B cell (primary cell): Measurements from ENCODE around the gene PAM. TPM values are rescaled to one million over a fixed set of nuclear protein-coding genes. Genes with fewer than 3 reads are reported as not detected.

Experiments used
- ATAC-seq: fragments of 200-7000 bp; cut with Tn5 transposase; one replicate; pipeline ENCODE4 v1.10.0; 2021; ENCODE audit warnings: low read depth, mild to moderate bottlenecking, moderate number of reproducible peaks, moderate library complexity
- CTCF ChIA-PET: fragments of 350-600 bp; sonication (Branson Sonifier 250); formaldehyde crosslinking; loops from one replicate; lab custom pipeline; 2021; ENCODE audit warnings: antibody characterized with exemption, inconsistent platforms; lab: Charles Lee
- POLR2A ChIA-PET: fragments of 350-600 bp; sonication (Branson Sonifier 250); formaldehyde crosslinking; loops from one replicate; lab custom pipeline; 2021; ENCODE audit warnings: antibody characterized with exemption; lab: Charles Lee
- DNase-seq: peaks from one replicate; pipeline ENCODE4 v3.0.0; 2013
- H2AFZ ChIP-seq: 2 replicates; pipeline ENCODE4 v1.6.1; 2012; ENCODE audit warnings: mild to moderate bottlenecking, low read depth, low read length; ENCODE audit not compliant: insufficient read depth, poor library complexity, severe bottlenecking
- H3K27ac ChIP-seq, 2 donors: 1 replicate in 1 of 2; 2 replicates in 1 of 2; pipeline ENCODE4 v1.5.1; 2012 to 2013; ENCODE audit warnings: low read length in 2 of 2, mild to moderate bottlenecking in 2 of 2, moderate library complexity in 1 of 2
- H3K27me3 ChIP-seq, 4 experiments: fragments of 200-600 bp in 1 of 4; sonication (generic) in 1 of 4; replicated peaks in 1 of 4; 1 replicate in 2 of 4; 2 replicates in 2 of 4; pipeline versions ENCODE4 v1.6.1 to v1.7.0; 2013 to 2016; ENCODE audit warnings: low read length in 3 of 4, mild to moderate bottlenecking in 2 of 4, mixed read lengths in 1 of 4, moderate library complexity in 1 of 4; ENCODE audit not compliant: insufficient read depth in 4 of 4, control insufficient read depth in 3 of 4; ENCODE audit errors: control extremely low read depth in 1 of 4
- H3K36me3 ChIP-seq, 2 experiments: replicated peaks in 1 of 2; 1 replicate in 1 of 2; 2 replicates in 1 of 2; pipeline versions ENCODE4 v1.6.1 to v1.7.1; 2013; ENCODE audit warnings: low read length in 1 of 2; ENCODE audit not compliant: insufficient read depth in 2 of 2, control insufficient read depth in 1 of 2; ENCODE audit errors: control extremely low read depth in 1 of 2, extremely low read depth in 1 of 2
- H3K4me1 ChIP-seq, 2 donors: fragments of 200-600 bp in 1 of 2; sonication (generic) in 1 of 2; 1 replicate in 1 of 2; 2 replicates in 1 of 2; pipeline versions ENCODE4 v1.5.1 to v1.6.1; 2013 to 2017; ENCODE audit warnings: low read length in 2 of 2; ENCODE audit not compliant: control insufficient read depth in 2 of 2, insufficient read depth in 2 of 2
- H3K4me2 ChIP-seq: replicated peaks from 2 replicates; pipeline ENCODE3; 2012; ENCODE audit warnings: mild to moderate bottlenecking, low read depth, low read length; ENCODE audit not compliant: poor library complexity, severe bottlenecking
- H3K4me3 ChIP-seq, 5 experiments: fragments of 200-600 bp in 1 of 5; sonication (generic) in 1 of 5; 1 replicate in 3 of 5; 2 replicates in 2 of 5; pipeline versions ENCODE4 v1.5.1 to v1.7.0; 2011 to 2016; ENCODE audit warnings: low read length in 4 of 5, mild to moderate bottlenecking in 4 of 5, low read depth in 2 of 5, control low read depth in 1 of 5, moderate library complexity in 1 of 5; ENCODE audit not compliant: insufficient read depth in 1 of 5; ENCODE audit errors: control extremely low read depth in 1 of 5, extremely low read depth in 1 of 5
- H3K79me2 ChIP-seq: fragments of 200-600 bp; sonication (generic); one replicate; pipeline ENCODE4 v1.6.0; 2016; ENCODE audit warnings: low read length; ENCODE audit not compliant: control insufficient read depth, insufficient read depth
- H3K9ac ChIP-seq: fragments of 200-600 bp; sonication (generic); 2 replicates; pipeline ENCODE4 v1.6.1; 2017; ENCODE audit warnings: mild to moderate bottlenecking, low read length, moderate library complexity
- H3K9me3 ChIP-seq, 3 donors: one replicate each; pipeline versions ENCODE4 v1.6.1 to v1.7.1; 2013; ENCODE audit warnings: low read length in 2 of 3; ENCODE audit not compliant: control insufficient read depth in 2 of 3, insufficient read depth in 1 of 3; ENCODE audit errors: control extremely low read depth in 1 of 3
- H4K20me1 ChIP-seq: 2 replicates; pipeline ENCODE4 v1.6.0; 2012; ENCODE audit warnings: mild to moderate bottlenecking, low read length; ENCODE audit not compliant: insufficient read depth, control insufficient read depth, poor library complexity, severe bottlenecking
- H3K27ac Mint-ChIP-seq: one replicate; pipeline ENCODE4 v1.8.0; 2021; ENCODE audit warnings: mixed read lengths
- H3K27me3 Mint-ChIP-seq: one replicate; pipeline ENCODE4 v1.8.0; 2021; ENCODE audit warnings: mixed read lengths
- H3K4me1 Mint-ChIP-seq: one replicate; pipeline ENCODE4 v1.8.0; 2021; ENCODE audit warnings: mixed read lengths
- H3K4me3 Mint-ChIP-seq: one replicate; pipeline ENCODE4 v1.8.0; 2021; ENCODE audit warnings: mixed read lengths
- H3K9me3 Mint-ChIP-seq: one replicate; pipeline ENCODE4 v1.8.0; 2022; ENCODE audit warnings: mixed read lengths; ENCODE audit not compliant: insufficient read depth
- EZH2 ChIP-seq: IDR thresholded peaks from 2 replicates; pipeline ENCODE4 v1.6.1; 2012; ENCODE audit warnings: borderline replicate concordance, low read depth, mild to moderate bottlenecking, moderate library complexity, low read length; ENCODE audit not compliant: insufficient read depth, poor library complexity, severe bottlenecking
- WGBS: methylation state at CpG from one replicate; pipeline ENCODE4 v1.1.5; 2013; ENCODE audit warnings: missing lambda C conversion rate; ENCODE audit not compliant: insufficient coverage; 5-methylcytosine and 5-hydroxymethylcytosine counted together
- intact Hi-C: fragments of 100-400 bp; cut with micrococcal nuclease; formaldehyde crosslinking; loops from one replicate; pipeline ENCODE4 v1.10.0; 2022
- polyA plus RNA-seq: library from polyadenylated mRNA; depleted of rRNA; stranded (reverse); fragments of >200 nt; gene quantifications from 2 replicates; pipeline ENCODE4 v1.2.3, GENCODE V29; 2012
- total RNA-seq, 2 donors: library from RNA; stranded (reverse); fragments of 120-200 nt in 1 of 2; gene quantifications; 1 replicate in 1 of 2; 2 replicates in 1 of 2; pipeline versions ENCODE4 v1.2.3 to v1.2.4, GENCODE V29; 2013 to 2022
- TF ChIP-seq, protein P1 (sequence below): fragments of 200-600 bp; IDR thresholded peaks from one replicate; pipeline ENCODE4 v1.8.0; 2022; ENCODE audit warnings: antibody characterized with exemption, mild to moderate bottlenecking

Gene PAM
- total and polyA plus RNA-seq, 2 donors (not counting 1 experiment from before 2014, with no cell fraction given) = 1.00 to 34.8 TPM

DNA sequence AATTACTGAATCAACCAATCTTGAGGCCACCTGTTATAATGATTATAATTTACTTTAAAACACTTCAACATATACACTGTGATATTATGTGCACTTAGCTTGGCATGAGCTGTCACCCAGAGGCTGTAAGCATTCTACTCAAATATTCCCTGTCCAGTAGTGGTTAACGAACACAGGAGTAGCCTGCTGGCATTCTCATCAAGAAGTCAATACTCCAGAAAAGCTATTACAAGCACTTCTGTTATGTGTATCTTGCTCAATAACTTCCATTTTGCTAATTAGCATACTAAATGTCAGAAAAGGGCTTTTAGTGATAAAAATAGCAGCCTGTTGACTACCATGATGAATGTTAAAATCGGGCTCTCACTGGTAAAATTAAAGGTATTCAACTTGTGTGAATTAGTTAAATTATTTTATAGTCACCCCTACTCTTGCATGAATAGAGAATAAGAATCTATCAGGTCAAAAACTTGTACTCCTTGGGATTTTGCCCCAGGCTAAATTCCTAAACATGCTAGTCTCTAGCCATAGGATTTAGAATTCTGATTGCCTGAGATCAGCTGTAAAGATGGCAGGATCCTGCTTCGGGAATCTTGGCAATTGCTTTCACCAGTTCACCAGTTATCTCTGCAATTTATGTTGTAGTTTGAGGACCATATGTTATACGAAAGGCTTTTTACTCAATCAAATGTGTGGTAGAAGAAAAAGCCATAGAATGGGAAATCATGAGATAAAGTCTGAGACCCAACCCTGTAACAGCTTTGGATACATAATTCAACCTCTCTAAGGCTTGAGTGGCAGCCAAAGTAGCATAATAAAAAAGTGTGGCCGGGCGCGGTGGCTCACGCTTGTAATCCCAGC lies 43.4 kb upstream of the PAM start:
- H4K20me1 ChIP-seq = no peaks in the 10 kb centered on the region
- ChIA-PET POLR2A (no interaction called here), CTCF (no interaction called here)
- TF ChIP-seq, protein P1, sequence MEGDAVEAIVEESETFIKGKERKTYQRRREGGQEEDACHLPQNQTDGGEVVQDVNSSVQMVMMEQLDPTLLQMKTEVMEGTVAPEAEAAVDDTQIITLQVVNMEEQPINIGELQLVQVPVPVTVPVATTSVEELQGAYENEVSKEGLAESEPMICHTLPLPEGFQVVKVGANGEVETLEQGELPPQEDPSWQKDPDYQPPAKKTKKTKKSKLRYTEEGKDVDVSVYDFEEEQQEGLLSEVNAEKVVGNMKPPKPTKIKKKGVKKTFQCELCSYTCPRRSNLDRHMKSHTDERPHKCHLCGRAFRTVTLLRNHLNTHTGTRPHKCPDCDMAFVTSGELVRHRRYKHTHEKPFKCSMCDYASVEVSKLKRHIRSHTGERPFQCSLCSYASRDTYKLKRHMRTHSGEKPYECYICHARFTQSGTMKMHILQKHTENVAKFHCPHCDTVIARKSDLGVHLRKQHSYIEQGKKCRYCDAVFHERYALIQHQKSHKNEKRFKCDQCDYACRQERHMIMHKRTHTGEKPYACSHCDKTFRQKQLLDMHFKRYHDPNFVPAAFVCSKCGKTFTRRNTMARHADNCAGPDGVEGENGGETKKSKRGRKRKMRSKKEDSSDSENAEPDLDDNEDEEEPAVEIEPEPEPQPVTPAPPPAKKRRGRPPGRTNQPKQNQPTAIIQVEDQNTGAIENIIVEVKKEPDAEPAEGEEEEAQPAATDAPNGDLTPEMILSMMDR = no peak
- TF ChIP-seq EZH2 = no peak
- H3K9ac ChIP-seq = no peak overlapping the region
- no peak overlapping the region for H3K4me2 ChIP-seq
- no peaks in the 10 kb centered on the region for H3K9me3 ChIP-seq
- intact Hi-C loops = no loop called here
- no peaks in the 10 kb centered on the region for H3K9me3 Mint-ChIP-seq
- no peaks in the 10 kb centered on the region for H3K27me3 ChIP-seq
- no peaks in the 10 kb centered on the region for H3K4me1 ChIP-seq
- H2AFZ ChIP-seq = no peak overlapping the region
- H3K27me3 Mint-ChIP-seq = no peaks in the 10 kb centered on the region
- H3K27ac ChIP-seq = no peak overlapping the region
- H3K27ac Mint-ChIP-seq = no peak overlapping the region
- ATAC-seq (no peak), DNase-seq (no peak)
- no peak overlapping the region for H3K4me3 ChIP-seq
- H3K79me2 ChIP-seq = no peaks in the 10 kb centered on the region
- H3K36me3 ChIP-seq = no peaks in the 10 kb centered on the region
- no peak overlapping the region for H3K4me3 Mint-ChIP-seq
- WGBS = 100% methylated on average over 4 of the region's 8 CpGs
- H3K4me1 Mint-ChIP-seq = peaks cover 5% of the 10 kb centered on the region

GRCh38 chr5:102713278-102713677 lies 41.8 kb upstream of the PAM start:
- no peak for TF ChIP-seq EZH2
- H4K20me1 ChIP-seq = no peaks in the 10 kb centered on the region
- H3K9ac ChIP-seq = no peak overlapping the region
- H3K9me3 ChIP-seq = no peaks in the 10 kb centered on the region
- 84% methylated on average over 2 of the region's 2 CpGs for WGBS
- no peak overlapping the region for H3K4me2 ChIP-seq
- H3K36me3 ChIP-seq = no peaks in the 10 kb centered on the region
- no peak overlapping the region for H3K4me3 ChIP-seq
- peaks cover 5% of the 10 kb centered on the region for H3K4me1 Mint-ChIP-seq
- DNase-seq (no peak), ATAC-seq (no peak)
- H3K79me2 ChIP-seq = no peaks in the 10 kb centered on the region
- no peaks in the 10 kb centered on the region for H3K9me3 Mint-ChIP-seq
- no peaks in the 10 kb centered on the region for H3K4me1 ChIP-seq
- H3K4me3 Mint-ChIP-seq = no peak overlapping the region
- H3K27me3 Mint-ChIP-seq = no peaks in the 10 kb centered on the region
- H2AFZ ChIP-seq = no peak overlapping the region
- ChIA-PET POLR2A (no interaction called here), CTCF (no interaction called here)
- intact Hi-C loops = no loop called here
- no peak overlapping the region for H3K27ac Mint-ChIP-seq
- no peaks in the 10 kb centered on the region for H3K27me3 ChIP-seq
- no peak overlapping the region for H3K27ac ChIP-seq
